PC-9 (cell line): ENCODE measurements around the gene CD8B.

Experiments used
- CTCF ChIP-seq: fragments of 200-600 bp; sonication (generic); conservative IDR thresholded peaks from 2 replicates; pipeline ENCODE4 v1.6.1; 2017; ENCODE audit warnings: mixed run types, antibody characterized with exemption, mild to moderate bottlenecking, moderate library complexity
- EZH2 ChIP-seq: fragments of 200-600 bp; sonication (generic); IDR thresholded peaks from 2 replicates; pipeline ENCODE4 v1.8.0; 2017; ENCODE audit warnings: antibody characterized with exemption, low read depth

DNA sequence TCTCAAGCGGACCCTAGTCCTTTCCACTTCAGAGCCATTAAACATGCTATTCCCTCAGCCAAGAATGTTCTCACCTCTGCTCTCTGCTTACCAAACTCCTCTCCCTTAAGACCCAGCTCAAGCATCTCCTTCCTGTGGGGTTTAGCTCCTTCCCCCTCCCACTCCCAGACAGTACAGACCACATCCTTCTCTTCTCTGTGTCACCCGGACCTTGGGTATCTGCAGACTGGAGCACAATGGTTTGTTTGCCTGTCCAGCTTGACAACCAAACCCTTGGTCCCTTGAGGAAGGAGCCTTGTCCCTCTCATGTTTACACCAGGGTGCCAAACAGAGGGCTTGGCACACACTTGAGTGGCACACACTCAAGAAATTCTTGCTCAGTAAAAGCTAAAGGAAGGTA lies 66.8 kb downstream of the CD8B start:
- TF ChIP-seq CTCF (no peak), EZH2 (no peak)
